Measurements from ENCODE around the gene PQBP1.

Gene PQBP1

GRCh38 chrX:48939524-48940228 is 41.9 kb downstream of the PQBP1 start:
- peak overlapping the region; percentile 99 for H3K27ac Mint-ChIP-seq
- peak overlapping the region; percentile 92 for H3K4me3 Mint-ChIP-seq
- H3K27me3 Mint-ChIP-seq (ENCODE audit: low read depth) = no peaks in the 10 kb centered on the region
- peaks cover 51% of the 10 kb centered on the region for H3K36me3 Mint-ChIP-seq (ENCODE audit: low read depth)
- H3K4me1 Mint-ChIP-seq (ENCODE audit: low read depth) = peaks cover 81% of the 10 kb centered on the region
- H3K9me3 Mint-ChIP-seq = no peaks in the 10 kb centered on the region
- no peak for DNase-seq (ENCODE audit: low spot score)

DNA sequence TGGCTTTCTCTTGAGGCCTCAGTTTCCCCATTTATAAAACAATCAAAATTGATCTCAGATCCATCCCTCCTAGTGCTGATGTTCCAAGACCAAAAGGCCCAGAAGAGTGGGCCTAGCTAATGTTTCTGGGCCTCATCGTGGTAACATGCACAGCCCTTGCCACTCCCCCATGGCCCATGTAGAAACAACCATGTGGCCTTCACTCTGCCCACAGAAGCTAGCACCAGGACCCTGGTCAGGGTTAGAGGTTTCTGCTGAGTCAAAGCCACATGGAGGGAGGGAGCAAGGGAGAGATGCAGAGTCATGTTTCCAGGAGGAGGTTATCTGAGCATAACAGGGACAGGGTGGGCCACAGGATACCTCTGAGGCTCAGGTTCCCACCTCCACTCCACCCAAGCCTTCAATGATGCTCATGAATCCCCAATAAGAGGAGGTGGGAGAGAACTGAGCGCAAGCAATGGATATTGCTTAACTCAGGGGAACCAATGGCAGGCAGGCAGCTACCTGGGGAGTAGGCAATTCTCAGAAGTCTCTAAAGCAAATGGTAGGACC is 42.8 kb downstream of the PQBP1 start:
- no peaks in the 10 kb centered on the region for H3K27me3 Mint-ChIP-seq (ENCODE audit: low read depth)

DNA sequence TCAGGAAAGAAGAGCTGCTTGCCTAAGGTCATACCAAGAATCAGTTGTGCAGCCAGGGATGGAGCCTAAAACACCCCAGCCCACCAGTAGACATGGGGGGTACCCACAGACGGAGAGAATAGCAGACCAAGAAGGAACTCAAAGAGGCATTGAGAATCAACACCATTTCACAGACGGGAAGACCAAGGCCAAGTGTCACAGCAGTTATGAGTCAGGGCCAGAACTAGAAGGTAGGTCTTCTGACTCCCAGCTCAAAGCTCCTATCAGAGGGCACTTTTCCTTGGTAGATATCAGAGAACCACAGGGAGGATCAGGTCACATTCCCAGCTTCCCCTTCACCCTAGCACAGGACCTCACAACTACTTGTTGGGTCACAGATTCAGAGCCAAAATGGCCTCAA is 45.2 kb downstream of the PQBP1 start:
- no peaks in the 10 kb centered on the region for H3K27me3 Mint-ChIP-seq (ENCODE audit: low read depth)
- H3K36me3 Mint-ChIP-seq (ENCODE audit: low read depth) = peaks cover 28% of the 10 kb centered on the region
- H3K27ac Mint-ChIP-seq = peak overlapping the region; percentile 86
- H3K4me3 Mint-ChIP-seq = peak overlapping the region; percentile 73
- peaks cover 60% of the 10 kb centered on the region for H3K4me1 Mint-ChIP-seq (ENCODE audit: low read depth)
- no peaks in the 10 kb centered on the region for H3K9me3 Mint-ChIP-seq
- DNase-seq (ENCODE audit: low spot score) = no peak

More for the DNA sequence above, 42.8 kb downstream of the PQBP1 start:
- H3K9me3 Mint-ChIP-seq = no peaks in the 10 kb centered on the region
- peak overlapping the region; percentile 43 for H3K4me3 Mint-ChIP-seq
- peak overlapping the region; percentile 99 for H3K27ac Mint-ChIP-seq
- H3K4me1 Mint-ChIP-seq (ENCODE audit: low read depth) = peaks cover 74% of the 10 kb centered on the region
- peaks cover 43% of the 10 kb centered on the region for H3K36me3 Mint-ChIP-seq (ENCODE audit: low read depth)
- DNase-seq (ENCODE audit: low spot score) = no peak

DNA sequence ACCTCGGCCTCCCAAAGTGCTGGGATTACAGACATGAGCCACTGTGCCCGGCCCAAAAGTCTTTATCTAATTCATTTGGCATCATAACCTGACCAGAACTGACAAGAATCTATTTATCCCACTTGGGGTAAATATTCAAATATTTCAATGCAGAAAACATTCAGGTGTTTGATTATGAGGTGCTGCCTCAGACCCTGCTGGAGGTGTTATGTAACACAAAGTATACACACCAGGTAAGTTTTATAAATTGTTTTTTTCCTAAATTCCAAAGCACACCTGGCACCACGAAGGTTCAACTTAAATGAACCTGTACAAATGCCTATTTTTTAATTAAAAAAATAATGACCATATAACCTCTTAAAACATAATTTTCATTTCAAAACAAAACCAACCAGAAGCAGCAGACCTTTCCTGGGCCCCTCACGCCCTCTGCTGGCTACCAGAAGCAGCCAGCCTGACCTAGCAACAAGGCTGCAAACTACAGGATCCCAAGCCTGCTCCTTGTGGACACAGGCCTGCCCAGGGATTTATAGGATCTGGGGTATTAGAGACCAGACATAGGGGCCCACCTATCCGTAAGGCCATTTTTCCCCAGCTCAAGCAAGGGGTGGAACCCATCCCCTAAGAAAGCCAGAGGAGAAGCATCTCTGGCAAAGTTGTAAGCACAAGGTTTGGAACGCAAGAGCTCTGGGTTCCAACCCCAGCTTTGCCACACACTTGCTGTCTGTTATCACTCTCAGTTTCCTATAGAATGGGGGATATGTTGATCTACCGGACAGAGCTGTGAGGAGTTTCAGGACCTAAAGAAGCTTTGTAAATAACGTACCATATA is 48.0 kb downstream of the PQBP1 start:
- no peaks in the 10 kb centered on the region for H3K27me3 Mint-ChIP-seq (ENCODE audit: low read depth)
- no peaks in the 10 kb centered on the region for H3K9me3 Mint-ChIP-seq
- H3K36me3 Mint-ChIP-seq (ENCODE audit: low read depth) = peaks cover 26% of the 10 kb centered on the region
- H3K27ac Mint-ChIP-seq = peak overlapping the region; percentile 53
- H3K4me3 Mint-ChIP-seq = peak overlapping the region; percentile 24
- DNase-seq (ENCODE audit: low spot score) = no peak
- peaks cover 36% of the 10 kb centered on the region for H3K4me1 Mint-ChIP-seq (ENCODE audit: low read depth)

DNA sequence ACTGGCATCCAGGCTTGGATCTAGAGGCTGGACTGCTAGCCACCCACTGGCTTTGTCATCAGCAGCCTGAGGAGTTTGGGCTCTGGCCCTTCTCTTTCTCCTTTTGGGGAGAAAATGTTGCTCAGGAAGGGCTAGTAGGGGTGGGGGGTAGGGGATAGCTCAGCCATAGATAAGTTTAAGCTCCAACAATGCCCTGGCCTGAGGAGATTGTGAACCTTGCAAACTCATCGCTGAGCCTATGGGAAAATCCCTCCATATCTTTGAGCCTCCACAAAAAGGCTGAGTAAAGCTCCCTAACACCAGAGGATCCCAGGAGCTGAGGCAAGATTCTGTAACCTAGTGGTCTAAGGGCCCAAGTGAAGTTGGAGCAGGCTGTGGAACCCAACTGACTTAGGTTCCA is 50.9 kb downstream of the PQBP1 start:
- no peak overlapping the region for H3K4me3 Mint-ChIP-seq
- DNase-seq (ENCODE audit: low spot score) = no peak
- no peaks in the 10 kb centered on the region for H3K27me3 Mint-ChIP-seq (ENCODE audit: low read depth)
- peaks cover 28% of the 10 kb centered on the region for H3K4me1 Mint-ChIP-seq (ENCODE audit: low read depth)
- H3K27ac Mint-ChIP-seq = no peak overlapping the region
- no peaks in the 10 kb centered on the region for H3K9me3 Mint-ChIP-seq
- H3K36me3 Mint-ChIP-seq (ENCODE audit: low read depth) = peaks cover 12% of the 10 kb centered on the region
